HG03175 (cell line): ENCODE measurements around the gene SPATS1.
"Not testable (repeated sequence)": the region's sequence is repeated elsewhere in the genome, so short reads cannot be mapped to it uniquely, and the experiment has no call there.

Experiments used
- ATAC-seq: cut with Tn5 transposase; IDR thresholded peaks from one replicate; pipeline ENCODE4 v1.9.1; 2021; ENCODE audit warnings: mild to moderate bottlenecking, moderate library complexity; ENCODE audit not compliant: unreplicated experiment

The SPATS1 gene

DNA sequence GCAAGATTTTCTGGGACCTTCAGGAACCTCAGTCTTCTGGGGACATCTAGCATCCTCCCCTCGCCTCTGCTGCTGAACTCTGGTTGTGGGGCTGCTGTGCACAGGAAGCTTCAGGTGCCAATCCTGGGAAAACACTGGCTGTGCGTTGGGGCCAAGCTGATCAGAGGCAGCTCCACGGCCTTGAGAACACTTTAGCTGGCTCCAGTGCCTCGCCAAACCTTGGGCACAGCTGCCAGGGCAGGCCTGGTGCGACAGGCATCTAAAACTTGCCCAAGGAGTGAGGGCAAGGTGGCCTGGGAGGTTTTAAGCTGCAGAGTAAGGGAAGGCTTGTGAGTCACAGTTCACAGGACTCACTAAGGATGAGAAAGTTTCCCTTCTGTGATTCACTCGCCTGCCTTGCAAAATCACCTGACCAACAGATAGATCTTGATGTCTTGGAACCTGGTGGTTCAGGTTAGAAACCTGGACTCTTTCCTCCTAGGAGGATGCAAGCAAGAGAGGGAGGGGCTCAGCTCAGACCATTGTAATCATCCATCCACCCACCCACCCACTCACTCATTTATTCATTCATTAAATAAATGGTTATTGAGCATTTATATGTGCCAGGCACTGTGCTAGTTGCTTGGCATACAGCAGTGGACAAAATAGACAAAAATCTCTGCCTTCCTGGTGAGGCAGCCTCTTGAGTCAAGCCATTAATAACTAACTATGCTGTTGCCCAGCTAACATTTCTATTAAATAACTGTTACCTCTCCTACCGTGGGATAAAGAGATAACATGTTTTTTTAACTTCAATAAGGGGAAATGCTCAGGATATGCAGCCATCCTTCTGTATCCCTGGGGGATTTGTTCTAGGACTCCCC is 2.5 kb upstream of the SPATS1 start:
- no peak for ATAC-seq

DNA sequence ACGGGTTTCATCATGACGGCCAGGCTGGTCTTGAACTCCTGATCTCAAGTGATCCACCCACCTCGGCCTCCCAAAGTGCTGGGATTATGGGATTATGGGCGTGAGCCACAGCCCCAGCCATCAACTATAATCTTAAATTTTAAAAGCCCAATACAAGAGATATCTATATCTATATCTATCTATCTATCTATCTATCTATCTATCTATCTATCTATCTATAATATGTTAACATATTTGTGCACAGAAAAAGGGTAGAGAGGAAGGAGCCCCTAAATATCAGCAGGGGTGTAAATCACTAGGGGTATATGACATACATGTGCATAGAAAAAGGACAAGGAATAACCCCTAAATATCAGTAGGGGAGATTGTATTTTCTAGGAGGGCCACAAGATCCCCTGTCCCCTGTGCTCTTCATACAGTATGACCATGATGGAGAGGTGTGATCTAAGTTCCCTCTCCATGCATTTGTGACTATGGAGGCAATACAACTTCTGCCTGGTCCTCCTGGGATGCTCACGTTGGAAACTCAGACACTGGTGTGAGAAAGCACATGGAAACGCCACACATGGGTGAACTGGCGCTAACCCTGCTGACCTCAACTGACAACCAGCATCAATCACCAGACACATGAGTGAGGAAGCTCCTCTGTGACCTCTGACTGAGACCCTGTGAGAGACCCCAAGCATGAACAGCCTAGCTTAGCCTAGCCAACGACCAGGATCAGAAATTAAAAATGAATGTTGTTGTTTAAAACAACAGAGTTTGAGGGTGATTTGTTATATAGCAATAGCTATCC is 1.2 kb upstream of the SPATS1 start:
- ATAC-seq: no peak

DNA sequence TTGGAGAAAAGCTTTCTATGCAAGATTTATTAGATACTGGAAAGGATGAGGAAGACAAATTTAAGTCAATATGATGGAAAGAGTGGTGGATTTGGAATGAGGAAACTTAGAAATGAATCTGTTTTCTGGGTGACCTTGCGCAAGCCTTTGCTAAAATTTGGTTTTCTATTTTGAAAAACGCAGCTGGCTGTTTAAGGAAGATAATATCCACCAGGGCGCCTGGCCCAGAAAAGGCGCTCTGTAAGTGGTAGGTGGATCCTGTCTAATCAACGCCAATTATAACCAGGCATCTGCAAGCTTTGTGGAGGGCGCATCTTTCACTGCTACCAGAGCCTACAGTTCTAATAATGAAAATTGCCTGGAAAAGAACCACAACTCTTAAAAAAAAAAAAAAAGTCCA is 398 bp upstream of the SPATS1 start:
- ATAC-seq: no peak

DNA sequence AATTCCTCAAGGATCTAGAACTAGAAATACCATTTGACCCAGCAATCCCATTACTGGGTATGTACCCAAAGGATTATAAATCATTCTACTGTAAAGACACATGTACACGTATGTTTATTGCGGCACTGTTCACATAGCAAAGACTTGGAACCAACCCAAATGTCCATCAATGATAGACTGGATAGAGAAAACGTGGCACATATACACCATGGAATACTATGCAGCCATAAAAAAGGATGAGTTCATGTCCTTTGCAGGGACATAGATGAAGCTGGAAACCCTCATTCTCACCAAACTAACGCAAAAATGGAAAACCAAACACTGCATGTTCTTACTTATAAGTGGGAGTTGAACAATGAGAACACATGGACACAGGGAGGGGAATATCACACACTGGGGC is 4.4 kb downstream of the SPATS1 start:
- not testable (repeated sequence) for ATAC-seq

DNA sequence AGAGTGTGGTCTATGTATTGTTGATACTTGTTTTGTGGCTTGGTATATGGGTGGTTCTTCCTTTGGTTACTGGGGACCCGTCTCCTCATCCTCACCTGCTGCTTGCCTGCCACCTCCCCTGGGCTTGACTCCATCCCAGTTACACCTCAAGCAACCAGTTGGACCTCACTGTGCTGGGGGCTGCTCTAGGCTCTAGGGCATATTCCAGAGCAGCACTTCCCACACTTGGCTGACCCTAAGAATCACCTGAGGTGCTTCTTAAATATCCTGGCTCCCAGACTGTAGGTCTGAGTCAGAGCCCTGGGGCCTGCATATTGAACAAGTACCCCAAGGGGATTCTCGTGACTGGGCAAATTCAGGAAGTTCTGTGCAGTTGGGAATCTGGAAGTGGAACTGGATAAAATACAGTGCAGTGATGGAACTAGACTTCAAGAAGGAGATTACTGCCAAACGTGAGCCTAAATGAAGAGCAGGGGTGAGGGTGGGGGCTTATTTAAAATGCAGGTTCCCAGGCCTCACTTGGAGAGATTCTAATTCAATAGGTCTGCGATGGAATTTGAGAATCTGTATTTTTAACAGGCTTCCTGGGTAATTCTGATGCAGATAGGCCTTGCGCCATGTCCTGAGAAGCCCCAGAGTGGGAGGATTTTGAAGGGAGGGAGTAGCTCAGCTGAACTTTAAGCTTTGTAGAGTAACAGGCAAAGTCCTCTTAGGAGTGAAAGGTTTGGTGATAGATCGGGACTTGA is 7.6 kb downstream of the SPATS1 start:
- ATAC-seq: no peak

DNA sequence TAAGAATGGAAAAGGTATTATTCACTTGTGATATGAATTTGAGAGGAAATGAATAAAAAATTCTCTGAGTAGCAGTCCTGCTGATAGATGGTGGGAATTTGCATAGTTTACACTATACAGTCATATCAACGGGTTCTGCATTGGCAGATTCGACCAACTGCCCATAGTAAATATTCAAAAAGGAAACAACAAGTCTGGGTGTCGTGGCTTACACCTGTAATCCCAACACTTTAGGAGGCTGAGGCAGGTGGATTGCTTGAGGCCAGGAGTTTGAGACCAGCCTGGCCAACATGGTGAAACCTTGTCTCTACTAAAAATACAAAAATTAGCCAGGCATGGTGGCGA is 8.2 kb downstream of the SPATS1 start:
- not testable (repeated sequence) for ATAC-seq

DNA sequence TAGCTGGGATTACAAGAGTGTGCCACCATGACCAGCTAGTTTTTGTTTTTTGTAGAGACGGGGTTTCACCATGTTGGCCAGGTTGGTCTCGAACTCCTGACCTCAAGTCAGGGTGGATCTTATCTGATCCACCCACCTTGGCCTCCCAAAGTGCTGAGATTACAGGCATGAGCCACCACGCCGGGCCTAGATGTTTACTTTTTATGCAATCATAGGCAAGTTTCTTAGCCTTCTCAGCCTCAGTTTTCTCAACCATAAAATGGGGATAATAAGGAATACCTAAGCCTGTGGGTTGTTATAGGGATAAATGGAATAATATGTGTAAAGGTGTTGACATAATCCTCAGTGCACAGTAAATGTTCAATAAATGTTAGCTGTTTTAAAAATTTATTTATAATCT is 9.8 kb downstream of the SPATS1 start:
- ATAC-seq: no peak

DNA sequence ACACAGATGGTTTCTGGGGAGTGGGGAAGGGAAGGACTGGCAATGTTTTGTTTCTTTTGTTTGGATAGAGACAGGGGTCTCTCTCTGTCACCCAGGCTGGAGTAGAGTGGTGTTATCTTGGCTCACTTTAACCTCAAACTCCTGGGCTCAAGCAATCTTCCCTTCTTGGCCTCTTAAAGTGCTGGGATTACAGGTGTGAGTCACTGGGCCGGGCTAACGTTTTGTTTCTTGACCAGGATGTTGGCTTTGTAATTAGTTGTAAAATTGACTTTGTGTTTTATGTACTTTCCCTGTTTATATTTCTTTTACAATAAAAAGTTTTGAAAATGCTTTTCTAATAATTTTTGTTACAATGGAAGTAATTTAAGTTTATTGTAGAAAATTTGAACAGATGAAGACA is 10.9 kb downstream of the SPATS1 start:
- ATAC-seq: no peak

DNA sequence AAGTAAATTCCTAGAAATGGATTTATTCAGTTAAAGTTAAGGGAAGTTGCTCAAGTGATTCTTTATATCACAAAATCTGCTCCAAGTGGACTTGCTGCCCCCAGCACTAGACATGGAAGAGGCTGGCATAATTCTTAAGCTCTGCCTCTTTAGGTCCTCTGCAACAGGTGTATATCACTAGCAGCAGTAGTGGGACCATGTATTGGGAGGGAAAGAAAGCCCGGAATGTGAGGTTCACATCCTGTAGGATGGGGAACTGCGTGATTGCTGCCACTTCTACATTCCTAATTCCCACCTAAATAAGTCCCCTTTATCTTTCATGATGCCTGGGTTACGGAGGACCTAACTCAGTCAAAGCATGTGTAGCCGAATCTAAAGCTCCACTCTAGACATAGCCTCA is 13.2 kb downstream of the SPATS1 start:
- no peak for ATAC-seq

DNA sequence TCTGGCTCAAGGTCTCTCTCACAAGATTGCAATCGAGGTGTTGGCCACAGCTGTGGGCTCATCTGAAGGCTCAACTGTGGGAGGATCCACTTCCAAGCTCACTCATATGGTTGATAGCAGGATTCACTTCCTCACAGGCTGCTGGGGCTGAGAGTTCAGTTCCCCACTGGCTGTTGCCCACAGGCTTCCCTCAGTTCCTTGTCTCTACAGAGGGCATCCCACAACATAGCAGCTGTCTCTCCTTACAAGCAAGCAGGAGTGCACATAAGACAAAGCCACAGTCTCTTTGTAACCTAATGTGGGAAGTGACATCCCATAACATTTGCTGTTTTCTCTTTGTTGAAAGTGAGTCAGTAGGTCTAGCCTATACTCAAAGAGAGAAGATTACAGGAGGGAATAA is 14.0 kb downstream of the SPATS1 start:
- no peak for ATAC-seq

DNA sequence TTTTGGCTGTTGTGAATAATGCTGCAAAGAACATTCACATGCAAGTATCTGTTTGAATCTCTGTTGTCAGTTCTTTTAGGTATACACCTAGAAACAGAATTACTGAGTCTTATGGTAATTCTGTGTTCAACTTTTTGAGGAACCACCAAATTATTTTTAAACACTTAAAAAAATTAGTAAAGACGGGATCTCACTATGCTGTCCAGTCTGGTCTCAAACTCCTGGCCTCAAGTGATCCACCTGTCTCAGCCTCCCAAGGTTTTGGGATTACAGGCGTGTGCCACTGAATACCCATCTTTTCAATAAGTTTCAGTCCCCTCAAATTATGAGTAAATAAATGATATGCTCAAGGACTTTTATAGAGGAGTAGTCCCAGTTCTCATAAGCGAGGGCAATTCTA is 17.5 kb downstream of the SPATS1 start:
- ATAC-seq: no peak

DNA sequence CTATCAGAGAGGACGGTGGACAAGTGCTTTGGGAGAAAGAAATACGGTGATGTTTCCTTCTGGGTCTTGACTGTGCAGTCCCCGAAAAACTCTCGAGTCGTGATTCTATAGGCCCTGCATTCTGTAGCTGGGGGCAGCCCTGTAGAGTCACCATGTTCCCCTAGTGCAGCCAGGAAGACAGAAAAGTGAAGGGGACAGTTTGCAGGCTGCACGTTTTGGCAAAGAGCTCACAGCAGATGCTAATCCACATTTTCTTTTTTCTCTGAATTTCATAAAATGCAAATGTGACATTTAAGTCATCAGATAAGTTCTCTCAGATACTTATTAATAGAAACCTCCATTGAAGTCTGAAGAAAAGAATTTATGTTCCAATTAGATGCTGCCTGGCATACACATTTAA is 19.5 kb downstream of the SPATS1 start:
- ATAC-seq: no peak

DNA sequence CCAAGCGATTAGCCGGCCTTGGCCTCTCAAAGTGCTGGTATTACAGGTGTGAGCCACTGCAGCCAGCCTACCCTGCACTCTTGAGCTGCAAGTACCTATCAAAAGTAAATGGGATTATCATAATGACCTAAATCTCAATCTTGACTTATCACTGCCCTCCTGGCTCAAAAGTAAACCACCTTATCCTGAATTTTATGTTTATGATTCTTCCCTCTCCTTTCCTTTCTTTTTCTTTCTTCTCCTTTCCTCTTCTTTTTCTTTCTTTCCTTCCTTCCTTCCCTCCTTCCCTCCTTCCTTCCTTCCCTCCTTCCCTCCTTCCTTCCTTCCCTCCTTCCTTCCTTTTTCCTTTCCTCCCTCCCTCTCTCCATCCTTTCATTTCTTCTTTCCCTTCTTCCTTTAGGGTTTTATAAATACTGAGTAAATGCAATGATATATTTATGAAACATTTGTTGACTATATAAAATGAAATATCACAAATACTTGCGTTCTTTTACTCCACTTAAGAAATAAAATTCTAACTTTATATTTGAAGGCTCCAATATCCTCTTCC is 21.0 kb downstream of the SPATS1 start:
- ATAC-seq: no peak

DNA sequence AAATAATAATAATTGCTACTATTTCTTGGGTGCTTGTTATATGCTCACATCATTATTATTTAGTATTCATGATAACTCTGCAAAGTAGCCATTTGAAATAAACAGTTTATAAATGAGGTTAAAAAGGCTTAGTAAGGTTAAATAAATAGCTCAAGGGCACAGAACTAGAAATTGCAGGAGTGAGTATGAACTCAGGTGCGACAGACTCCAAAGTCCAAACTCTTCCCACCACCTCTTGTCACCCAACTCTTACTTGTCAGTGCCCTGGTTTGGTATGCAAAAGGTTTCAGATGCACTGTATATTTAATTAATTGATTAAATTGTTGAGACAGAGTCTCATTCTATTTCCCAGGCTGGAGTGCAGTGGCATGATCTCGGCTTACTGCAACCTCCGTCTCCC is 24.3 kb downstream of the SPATS1 start:
- ATAC-seq: no peak

DNA sequence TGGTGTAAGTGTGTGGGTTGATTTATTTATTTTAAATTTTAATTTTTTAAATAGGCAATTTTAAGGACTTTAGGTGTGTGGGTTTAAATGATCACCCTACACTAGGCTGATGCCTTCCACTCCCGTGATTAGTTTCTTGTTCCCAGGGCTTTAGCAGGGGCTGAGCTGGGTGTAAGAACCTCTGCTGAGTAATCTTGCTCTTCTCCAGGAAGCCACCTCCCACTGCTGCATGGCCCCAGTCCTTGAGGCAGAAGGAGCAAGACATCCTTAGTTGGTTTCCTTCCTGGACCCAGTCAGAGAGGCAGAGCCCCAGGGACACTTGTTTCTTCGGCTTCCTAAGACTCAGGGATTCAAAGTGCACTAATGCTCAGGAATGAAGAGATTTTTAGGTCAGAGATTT is 25.2 kb downstream of the SPATS1 start:
- no peak for ATAC-seq

DNA sequence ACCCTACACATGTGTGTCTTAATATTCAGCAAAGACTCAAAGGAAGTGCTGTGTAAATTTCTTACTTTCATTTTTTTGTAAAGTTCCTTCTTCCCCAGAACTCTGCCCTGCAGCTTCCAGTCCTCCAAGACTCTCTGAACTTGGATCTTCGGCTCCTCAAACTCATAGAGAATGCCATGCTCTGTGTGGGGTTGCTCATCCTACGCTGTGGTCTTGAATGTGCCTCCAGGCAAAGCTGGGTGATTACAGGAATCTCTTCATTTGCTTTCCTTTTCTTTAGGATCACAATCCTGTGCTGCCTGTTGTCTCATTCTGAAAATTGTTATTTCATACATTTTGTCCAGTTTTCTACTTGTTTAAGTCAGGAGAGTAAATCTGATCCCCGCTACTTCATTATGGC is 30.6 kb downstream of the SPATS1 start:
- ATAC-seq: no peak

DNA sequence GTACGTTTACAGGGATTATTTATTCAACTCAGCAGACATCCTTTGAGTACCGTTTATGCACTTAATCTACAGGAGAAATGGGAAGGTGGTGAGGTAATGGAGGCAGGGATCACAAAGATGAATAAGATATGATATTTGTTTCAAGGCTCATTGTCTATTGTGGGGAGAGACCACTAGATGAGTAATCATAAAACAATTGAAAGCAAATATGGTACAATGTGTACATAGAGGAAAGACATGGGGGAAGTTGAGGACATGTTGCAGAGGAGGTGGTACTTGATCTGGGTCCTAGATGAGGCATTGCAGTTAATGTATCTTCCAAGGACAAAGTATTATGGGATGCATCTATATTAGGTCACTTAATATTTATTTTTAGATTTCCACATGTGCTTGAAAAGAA is 31.3 kb downstream of the SPATS1 start:
- no peak for ATAC-seq

DNA sequence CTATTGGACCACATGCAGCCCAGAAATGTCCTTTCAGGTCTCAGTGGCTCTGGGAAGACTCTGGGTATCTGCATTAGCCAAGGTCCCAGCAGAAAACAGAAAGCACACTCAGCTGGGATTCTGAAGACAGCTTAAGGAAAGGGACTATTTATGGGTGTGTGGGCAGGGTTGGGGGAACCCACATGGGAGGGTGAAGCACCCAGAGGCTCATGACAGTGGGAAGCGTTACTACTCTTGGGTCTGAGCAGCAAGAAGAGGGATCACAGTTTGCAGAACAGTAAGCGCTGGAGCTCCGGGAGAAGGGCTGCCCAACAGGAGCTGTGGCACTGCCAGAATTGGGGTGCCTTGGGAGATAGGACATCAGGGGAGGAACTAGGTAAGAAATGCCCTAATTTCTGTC is 32.6 kb downstream of the SPATS1 start:
- no peak for ATAC-seq

DNA sequence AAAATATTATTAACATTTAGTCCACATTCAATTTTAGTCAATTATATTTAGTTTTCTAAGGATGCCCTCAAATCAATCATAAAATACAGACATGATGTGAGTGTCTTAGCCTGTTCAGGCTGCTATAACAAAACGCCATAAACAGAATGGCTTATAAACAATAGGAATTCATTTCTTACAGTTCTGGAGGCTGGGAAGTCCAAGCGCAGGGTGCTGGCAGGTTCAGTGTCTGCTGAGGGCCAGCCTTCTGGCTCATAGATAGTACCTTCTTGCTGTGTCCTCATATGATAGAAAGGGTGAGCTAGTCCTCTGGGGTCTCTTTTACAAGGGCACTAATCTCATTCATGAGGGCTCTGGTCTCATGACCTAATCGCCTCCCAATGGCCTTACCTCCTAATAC is 35.0 kb downstream of the SPATS1 start:
- ATAC-seq: no peak

DNA sequence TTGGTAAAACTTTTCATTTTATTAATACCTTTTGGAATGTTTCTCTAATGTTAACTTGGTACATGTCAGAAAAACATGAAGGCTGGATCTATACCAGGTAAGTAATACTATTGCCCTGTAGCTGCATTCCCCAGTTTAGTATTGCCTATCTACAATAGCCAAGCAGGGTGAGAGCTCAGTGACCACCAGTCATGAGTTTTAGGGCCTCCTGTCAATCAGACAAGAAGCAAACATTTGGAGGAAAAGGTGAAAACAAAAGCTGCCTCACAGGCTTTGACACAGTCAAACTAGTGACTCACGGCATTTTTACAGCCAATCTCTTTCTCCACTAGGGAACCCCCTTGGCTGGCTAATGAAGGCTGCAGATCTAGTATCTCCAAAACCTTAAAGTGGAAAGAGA is 35.5 kb downstream of the SPATS1 start:
- no peak for ATAC-seq

DNA sequence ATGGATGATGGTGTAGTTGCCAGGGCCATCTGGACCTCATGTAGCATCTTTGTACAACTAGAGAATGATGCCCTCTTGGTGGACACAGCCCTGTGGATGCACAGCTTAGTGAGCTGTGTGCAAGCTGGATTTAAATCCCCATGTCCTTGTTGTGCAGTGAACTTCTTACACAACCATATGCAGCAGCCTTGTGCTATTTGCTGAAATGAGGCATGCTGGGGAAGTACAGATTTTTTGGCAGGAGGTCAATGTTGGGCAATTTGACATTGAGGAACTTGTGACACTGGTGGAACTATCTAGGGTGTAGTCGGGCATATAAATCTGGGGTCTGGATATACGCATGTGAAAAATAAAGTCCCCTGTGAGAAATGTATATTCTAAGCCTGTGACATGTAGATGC is 39.3 kb downstream of the SPATS1 start:
- no peak for ATAC-seq
